ENCODE data around the gene TCF7L1. TPM values are rescaled to one million over a fixed set of nuclear protein-coding genes. Genes with fewer than 3 reads are reported as not detected.

The TCF7L1 gene
- total RNA-seq, 1 donor from 2014 or later = 1.4 TPM

- DNase-seq (ENCODE audit: low read depth) = no peak
- no peak overlapping the region for H3K4me3 ChIP-seq (ENCODE audit: low read depth, low read length)
- TF ChIP-seq CTCF (conservative IDR thresholded peaks at IDR 0.05; ENCODE audit: low read depth, low read length) = no peak
Measured at GRCh38 chr2:85259101-85259590, 126.0 kb downstream of the TCF7L1 start.

GRCh38 chr2:85259879-85260278 is 126.7 kb downstream of the TCF7L1 start:
- no peak for TF ChIP-seq CTCF (conservative IDR thresholded peaks at IDR 0.05; ENCODE audit: low read depth, low read length)
- DNase-seq (ENCODE audit: low read depth) = no peak
- no peak overlapping the region for H3K4me3 ChIP-seq (ENCODE audit: low read depth, low read length)

GRCh38 chr2:85263591-85263990 is 130.4 kb downstream of the TCF7L1 start:
- DNase-seq (ENCODE audit: low read depth) = no peak
- no peak for TF ChIP-seq CTCF (conservative IDR thresholded peaks at IDR 0.05; ENCODE audit: low read depth, low read length)
- H3K4me3 ChIP-seq (ENCODE audit: low read depth, low read length) = no peak overlapping the region

GRCh38 chr2:85264471-85264870 is 131.3 kb downstream of the TCF7L1 start:
- no peak for DNase-seq (ENCODE audit: low read depth)
- TF ChIP-seq CTCF (conservative IDR thresholded peaks at IDR 0.05; ENCODE audit: low read depth, low read length) = no peak
- H3K4me3 ChIP-seq (ENCODE audit: low read depth, low read length) = no peak overlapping the region

GRCh38 chr2:85265304-85265703 is 132.1 kb downstream of the TCF7L1 start:
- no peak for TF ChIP-seq CTCF (conservative IDR thresholded peaks at IDR 0.05; ENCODE audit: low read depth, low read length)
- H3K4me3 ChIP-seq (ENCODE audit: low read depth, low read length) = no peak overlapping the region
- no peak for DNase-seq (ENCODE audit: low read depth)

GRCh38 chr2:85266146-85267041 is 133.2 kb downstream of the TCF7L1 start:
- no peak overlapping the region for H3K4me3 ChIP-seq (ENCODE audit: low read depth, low read length)
- DNase-seq (ENCODE audit: low read depth) = no peak
- TF ChIP-seq CTCF (conservative IDR thresholded peaks at IDR 0.05; ENCODE audit: low read depth, low read length) = peak; percentile 96

- no peak overlapping the region for H3K4me3 ChIP-seq (ENCODE audit: low read depth, low read length)
- DNase-seq (ENCODE audit: low read depth) = no peak
- no peak for TF ChIP-seq CTCF (conservative IDR thresholded peaks at IDR 0.05; ENCODE audit: low read depth, low read length)
Measured at GRCh38 chr2:85269959-85270358, 136.8 kb downstream of the TCF7L1 start.
